Glomerular endothelial cell (primary cell): Measurements from ENCODE around the gene SOX13. TPM values are rescaled to one million over a fixed set of nuclear protein-coding genes. Genes with fewer than 3 reads are reported as not detected.
"Not testable (repeated sequence)": the region's sequence is repeated elsewhere in the genome, so short reads cannot be mapped to it uniquely, and the experiment has no call there.

ENCODE experiments used
- DNase-seq: peaks from one replicate; pipeline ENCODE4 v3.0.0-alpha.2; 2011; ENCODE audit warnings: low read depth, low spot score; ENCODE audit errors: extremely low read depth
- total RNA-seq: library from RNA; depleted of rRNA; stranded (reverse); fragments of >200 nt; gene quantifications from 2 replicates; pipeline ENCODE4 v1.2.3, GENCODE V29; 2015

The SOX13 gene
- total RNA-seq, 1 donor from 2014 or later = 31.1 TPM

GRCh38 chr1:204084247-204084772 is 11.4 kb downstream of the SOX13 start:
- DNase-seq = no peak

- no peak for DNase-seq
Measured at GRCh38 chr1:204085876-204086275, 13.0 kb downstream of the SOX13 start.

DNA sequence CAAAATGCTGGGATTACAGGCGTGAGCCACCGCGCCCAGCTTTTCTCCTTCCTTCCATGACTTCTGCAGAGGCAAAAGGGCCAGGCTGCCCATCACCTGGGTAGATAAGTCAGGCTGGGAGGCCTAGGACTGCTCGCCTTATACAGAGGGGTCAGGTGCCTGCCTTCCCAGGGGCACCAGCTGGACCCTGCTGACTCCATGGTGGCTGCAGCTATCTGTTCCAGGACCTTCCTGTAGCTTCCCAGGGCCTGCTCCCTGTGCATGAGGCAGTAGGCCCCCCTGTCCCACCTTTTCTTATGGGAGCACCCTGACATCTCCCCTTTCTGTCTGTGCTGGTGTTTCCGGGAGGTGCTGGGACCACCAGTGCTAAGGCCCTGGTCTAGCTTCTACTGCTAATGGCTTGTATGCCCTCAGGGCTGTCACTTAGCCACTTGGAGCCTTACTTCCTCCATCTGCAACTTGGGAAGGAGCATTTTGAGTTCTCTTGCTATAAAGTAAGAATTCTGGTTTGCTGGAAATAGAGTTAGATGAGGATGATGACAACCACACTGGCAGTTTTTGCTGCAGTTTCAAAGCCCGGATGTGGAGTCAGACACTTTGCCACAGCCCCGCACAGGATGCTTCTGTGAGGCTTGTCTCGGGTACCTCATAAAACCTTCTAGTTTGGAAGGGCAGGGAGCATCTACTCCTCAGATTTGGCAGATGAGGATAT is 14.4 kb downstream of the SOX13 start:
- DNase-seq = no peak

- DNase-seq = no peak
Measured at GRCh38 chr1:204087893-204088528, 15.1 kb downstream of the SOX13 start.

GRCh38 chr1:204088596-204088995 is 15.7 kb downstream of the SOX13 start:
- DNase-seq = no peak

- DNase-seq = no peak
Measured at GRCh38 chr1:204089044-204089751, 16.3 kb downstream of the SOX13 start.

- not testable (repeated sequence) for DNase-seq
Measured at GRCh38 chr1:204090132-204090531, 17.2 kb downstream of the SOX13 start.

DNA sequence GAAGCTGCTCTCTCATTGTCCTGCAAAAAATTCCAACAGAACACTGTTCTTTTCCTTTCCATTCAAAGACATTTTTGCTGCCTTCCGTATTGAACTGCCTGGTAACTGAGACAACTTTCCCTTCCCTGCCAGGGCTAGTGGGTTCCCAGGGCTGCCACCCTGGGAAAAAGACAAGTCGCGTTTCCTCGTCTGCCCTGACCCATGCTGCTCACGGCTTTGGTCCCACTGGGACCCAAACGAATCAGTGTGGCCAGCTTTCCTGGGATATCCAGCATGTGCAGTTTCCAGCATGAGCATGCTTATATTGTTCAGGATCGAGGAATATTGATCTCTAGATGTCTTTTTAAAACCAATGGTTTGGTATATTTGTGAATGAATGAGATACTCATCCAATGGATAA is 18.2 kb downstream of the SOX13 start:
- DNase-seq = no peak

DNA sequence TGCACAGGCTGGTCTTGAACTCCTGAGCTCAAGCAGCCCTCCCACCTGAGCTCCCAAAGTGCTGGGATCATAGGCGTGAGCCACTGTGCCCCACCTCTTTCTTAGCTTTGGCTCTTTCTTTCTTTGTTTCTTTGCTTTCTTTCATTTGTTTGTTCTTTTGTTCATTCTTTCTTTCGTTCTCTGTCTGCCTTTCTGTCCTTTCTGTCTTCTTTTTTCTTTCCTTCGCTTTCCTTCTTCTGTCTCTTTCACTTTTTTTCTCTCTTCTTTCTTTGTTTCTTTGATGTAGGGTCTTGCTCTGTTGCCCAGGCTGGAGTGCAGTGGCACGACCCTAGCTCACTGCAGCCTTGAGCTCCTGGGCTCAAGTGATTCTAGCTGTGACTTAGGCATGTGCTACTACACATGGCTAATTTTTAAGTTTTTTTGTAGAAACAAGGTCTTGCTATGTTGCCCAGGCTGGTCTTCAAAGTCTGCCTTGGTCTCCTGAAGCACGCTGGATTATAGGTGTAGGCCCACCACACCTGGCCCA is 18.9 kb downstream of the SOX13 start:
- DNase-seq = no peak

DNA sequence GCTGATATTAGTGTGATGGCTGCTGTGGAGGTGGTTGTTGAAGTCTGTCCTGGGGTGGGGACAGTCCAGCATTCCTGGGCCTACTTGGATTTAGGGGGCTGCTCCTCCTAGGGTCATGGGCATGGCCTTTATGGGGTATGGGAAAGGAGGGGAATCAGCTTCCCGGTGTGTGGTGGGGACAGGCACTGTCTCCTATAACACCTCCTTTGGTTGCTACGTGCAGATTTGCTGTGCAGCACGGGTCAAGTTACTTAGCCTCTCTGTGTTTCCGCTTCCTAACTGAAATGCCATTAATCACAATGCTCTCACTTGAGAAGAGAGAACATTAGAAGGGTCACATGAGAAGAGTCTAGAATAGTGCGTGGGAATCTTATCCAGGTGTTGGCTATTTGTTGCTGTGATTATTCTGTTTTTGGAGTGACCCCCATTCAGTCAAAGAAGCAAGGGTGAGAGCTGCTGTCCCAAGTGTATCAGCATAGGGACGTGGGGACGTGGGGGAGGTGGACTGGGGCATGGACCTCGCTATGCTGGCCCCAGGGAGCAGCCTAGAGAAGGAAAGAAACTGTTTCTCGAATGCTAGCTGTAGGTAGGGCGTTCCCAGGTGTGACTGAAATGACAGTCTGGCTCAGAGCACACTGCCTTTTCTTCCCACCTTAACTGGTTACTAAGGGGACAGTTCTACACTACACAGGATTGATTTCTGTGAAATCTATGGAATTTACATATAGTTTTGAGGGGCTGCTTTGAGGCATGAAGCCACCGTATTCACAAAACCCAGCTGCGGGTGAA is 19.9 kb downstream of the SOX13 start:
- no peak for DNase-seq

DNA sequence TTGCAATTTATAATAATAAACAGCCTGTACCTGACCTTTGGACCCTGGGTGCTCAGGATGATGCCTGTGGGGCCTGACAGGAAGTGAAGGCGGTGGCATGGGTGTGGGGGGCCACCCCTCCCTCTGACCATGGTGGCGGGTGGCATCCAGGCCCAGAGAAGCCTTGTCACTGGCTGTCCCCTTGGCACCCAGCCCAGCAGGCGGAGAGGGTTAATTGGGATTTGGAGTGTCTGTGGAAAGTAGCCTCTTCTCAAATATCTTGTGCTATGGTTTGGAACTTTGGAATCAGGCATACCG is 20.5 kb downstream of the SOX13 start:
- DNase-seq = no peak

DNA sequence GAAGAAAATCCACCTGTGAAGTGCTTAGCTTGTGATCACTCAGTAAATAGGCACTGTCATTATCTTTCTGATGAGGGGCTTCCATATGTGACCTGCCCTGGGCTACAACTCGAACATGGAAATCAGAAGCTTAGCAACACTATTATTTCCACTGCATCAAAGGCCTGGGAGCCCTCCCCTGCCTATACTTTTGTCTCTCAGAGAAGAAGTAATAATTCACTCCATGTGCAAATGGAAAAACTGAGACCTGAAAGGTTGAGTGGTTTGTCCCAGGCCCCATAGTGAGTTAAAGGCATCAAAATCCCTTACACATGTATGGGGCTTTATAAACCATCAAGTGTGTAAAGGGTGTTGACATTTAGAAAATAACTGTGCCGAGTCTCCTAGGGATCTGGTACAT is 20.9 kb downstream of the SOX13 start:
- no peak for DNase-seq

GRCh38 chr1:204094313-204094729 is 21.4 kb downstream of the SOX13 start:
- no peak for DNase-seq

- no peak for DNase-seq
Measured at GRCh38 chr1:204094856-204095634, 22.1 kb downstream of the SOX13 start.

- no peak for DNase-seq
Measured at GRCh38 chr1:204096931-204097330, 24.0 kb downstream of the SOX13 start.

GRCh38 chr1:204098683-204099082 is 25.8 kb downstream of the SOX13 start:
- DNase-seq = no peak

GRCh38 chr1:204099754-204100153 is 26.8 kb downstream of the SOX13 start:
- not testable (repeated sequence) for DNase-seq

DNA sequence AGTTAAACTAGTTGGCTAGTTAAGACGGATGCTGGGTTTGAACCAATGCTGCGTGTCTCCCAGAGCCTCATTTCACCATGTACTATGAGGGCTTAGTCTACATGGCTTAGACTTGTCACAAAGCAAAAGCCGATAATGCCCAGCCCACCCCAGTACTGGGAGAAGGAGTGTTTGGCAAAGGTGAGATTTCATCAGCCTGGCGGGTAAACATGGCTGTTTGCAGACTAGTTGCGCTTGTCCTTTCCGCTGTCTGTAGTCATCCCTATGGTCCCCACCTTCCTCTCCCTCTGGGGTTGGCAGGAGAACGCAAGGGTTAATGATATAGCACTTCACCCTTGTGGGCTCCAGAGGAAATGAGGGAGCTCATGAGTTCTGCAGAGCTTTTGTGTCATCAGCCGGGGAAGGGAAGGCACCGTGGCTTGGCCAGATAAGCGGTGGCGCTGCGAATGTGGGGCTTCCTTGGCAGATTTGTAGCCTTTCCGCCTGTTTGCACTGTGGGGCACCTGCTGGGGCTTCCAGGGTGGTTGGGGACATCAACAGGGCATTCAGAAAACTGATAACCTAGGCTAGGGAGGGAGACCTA is 29.2 kb downstream of the SOX13 start:
- no peak for DNase-seq

GRCh38 chr1:204102739-204103430 is 30.0 kb downstream of the SOX13 start:
- DNase-seq = no peak
